ENCODE measurements around the gene PADI1. TPM values are rescaled to one million over a fixed set of nuclear protein-coding genes. Genes with fewer than 3 reads are reported as not detected.

The PADI1 gene
- total RNA-seq, 2 donors from 2014 or later: 1.2 TPM; not detected in 1

GRCh38 chr1:17230671-17231310, 25.9 kb downstream of the PADI1 start:
- Histone ChIP-seq H3K36me3 (no peaks in the 10 kb centered on the region), H3K27ac (no peak overlapping the region), H3K27me3 (replicated peaks; ENCODE audit: insufficient read depth) (no peaks in the 10 kb centered on the region), H3K4me1 (ENCODE audit: control insufficient read depth in 1 of 2, low read depth in 2 of 2) (peaks cover 0 to 8% of the 10 kb centered on the region in 2 donors), H3K9me3 (no peaks in the 10 kb centered on the region), H3K4me3 (no peak overlapping the region)
- DNase-seq (ENCODE audit: low spot score) (no peak), ATAC-seq (ENCODE audit: insufficient number of reproducible peaks, low FRiP score, low read depth) (no peak)
- no peak for TF ChIP-seq CTCF (IDR thresholded peaks at IDR 0.05)

GRCh38 chr1:17232759-17233661, 28.1 kb downstream of the PADI1 start:
- H3K9me3 ChIP-seq: no peaks in the 10 kb centered on the region
- H3K4me3 ChIP-seq: no peak overlapping the region
- DNase-seq (ENCODE audit: low spot score) (no peak), ATAC-seq (ENCODE audit: insufficient number of reproducible peaks, low FRiP score, low read depth) (no peak)
- peaks cover 0 to 8% of the 10 kb centered on the region in 2 donors for H3K4me1 ChIP-seq (ENCODE audit: control insufficient read depth in 1 of 2, low read depth in 2 of 2)
- H3K27ac ChIP-seq: no peak overlapping the region
- TF ChIP-seq CTCF (IDR thresholded peaks at IDR 0.05): no peak
- H3K27me3 ChIP-seq (replicated peaks; ENCODE audit: insufficient read depth): no peaks in the 10 kb centered on the region
- H3K36me3 ChIP-seq: no peaks in the 10 kb centered on the region

DNA sequence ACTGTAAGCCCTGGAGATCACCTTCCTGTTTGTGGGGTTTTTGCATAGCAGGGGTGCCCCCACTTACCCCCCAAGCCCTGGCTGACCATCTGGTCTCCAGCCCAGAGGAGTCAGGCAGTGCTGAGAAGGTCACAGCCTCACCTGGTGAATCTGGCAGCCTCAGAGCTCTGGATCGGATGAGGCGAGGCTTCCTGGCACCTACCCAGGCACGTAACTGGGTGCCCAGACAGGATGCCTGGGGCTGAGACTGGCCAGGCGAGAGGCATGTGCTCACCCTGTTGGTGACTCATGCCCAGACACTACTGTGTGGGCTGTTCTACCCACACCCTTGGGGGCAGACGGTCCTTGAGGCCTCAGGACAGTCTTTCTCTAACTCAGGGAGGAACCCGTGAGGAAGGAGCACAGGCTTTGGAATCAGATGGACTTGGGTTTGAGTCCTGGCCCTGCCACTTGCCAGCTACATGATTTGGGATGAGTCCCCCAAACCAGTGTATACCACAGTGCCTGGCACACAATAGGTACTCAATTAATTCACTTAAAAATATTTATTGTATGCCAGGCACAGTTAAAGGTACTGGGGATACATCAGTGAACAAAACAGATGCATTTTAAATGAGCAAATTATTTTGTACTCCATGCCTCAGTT, 28.9 kb downstream of the PADI1 start:
- DNase-seq (ENCODE audit: low spot score) (peak; percentile 12), ATAC-seq (ENCODE audit: insufficient number of reproducible peaks, low FRiP score, low read depth) (no peak)
- H3K27me3 ChIP-seq (replicated peaks; ENCODE audit: insufficient read depth): no peaks in the 10 kb centered on the region
- H3K4me1 ChIP-seq (ENCODE audit: control insufficient read depth in 1 of 2, low read depth in 2 of 2): peaks cover 0 to 8% of the 10 kb centered on the region in 2 donors
- no peak overlapping the region for H3K4me3 ChIP-seq
- TF ChIP-seq CTCF (IDR thresholded peaks at IDR 0.05): no peak
- H3K36me3 ChIP-seq: no peaks in the 10 kb centered on the region
- no peaks in the 10 kb centered on the region for H3K9me3 ChIP-seq
- no peak overlapping the region for H3K27ac ChIP-seq

DNA sequence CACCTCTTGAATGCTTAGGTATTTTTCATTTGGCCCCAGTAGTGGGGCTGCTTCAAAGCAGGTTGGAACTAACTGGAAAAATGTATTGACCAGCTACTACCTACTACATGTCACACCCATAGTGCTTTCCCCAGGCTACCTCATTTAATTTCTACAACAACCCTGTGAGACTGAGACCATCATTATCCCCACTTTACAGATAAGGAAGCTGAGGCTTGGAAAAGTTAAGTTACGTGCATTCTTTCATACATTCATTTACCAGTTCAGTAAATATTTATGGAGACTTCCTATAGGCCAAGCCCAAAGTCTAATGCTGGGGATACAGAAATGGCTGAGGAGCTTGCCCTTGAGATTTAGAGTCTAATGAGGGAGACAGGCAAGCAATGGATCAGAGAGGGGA, 29.5 kb downstream of the PADI1 start:
- Histone ChIP-seq H3K4me3 (no peak overlapping the region), H3K27me3 (replicated peaks; ENCODE audit: insufficient read depth) (no peaks in the 10 kb centered on the region), H3K4me1 (ENCODE audit: control insufficient read depth in 1 of 2, low read depth in 2 of 2) (peaks cover 0 to 8% of the 10 kb centered on the region in 2 donors), H3K36me3 (no peaks in the 10 kb centered on the region), H3K9me3 (no peaks in the 10 kb centered on the region), H3K27ac (no peak overlapping the region)
- no peak for DNase-seq (ENCODE audit: low spot score)
- ATAC-seq (ENCODE audit: insufficient number of reproducible peaks, low FRiP score, low read depth): no peak
- TF ChIP-seq CTCF (IDR thresholded peaks at IDR 0.05): no peak
